Smooth muscle cell (in vitro differentiated cells): ENCODE measurements around the gene MICALL2. TPM values are rescaled to one million over a fixed set of nuclear protein-coding genes. Genes with fewer than 3 reads are reported as not detected.

ENCODE experiments used
- DNase-seq: peaks from one replicate; lab custom pipeline; 2025; ENCODE audit not compliant: unreplicated experiment; lab: John Stamatoyannopoulos, UW
- H2AFZ ChIP-seq: fragments of 200-600 bp; sonication (generic); 2 replicates; pipeline ENCODE4 v1.6.0; 2016; ENCODE audit warnings: antibody characterized with exemption, low read depth, mild to moderate bottlenecking
- H3F3A ChIP-seq: fragments of 200-600 bp; sonication (generic); 2 replicates; pipeline ENCODE4 v1.6.0; 2017; ENCODE audit warnings: antibody characterized with exemption, low read depth
- H3K27ac ChIP-seq: fragments of 200-600 bp; sonication (generic); 2 replicates; pipeline ENCODE4 v1.5.1; 2016; ENCODE audit warnings: low read depth, mild to moderate bottlenecking
- H3K27me3 ChIP-seq: fragments of 200-600 bp; sonication (generic); 2 replicates; pipeline ENCODE4 v1.6.1; 2016; ENCODE audit warnings: low read depth, mild to moderate bottlenecking
- H3K36me3 ChIP-seq: fragments of 200-600 bp; sonication (generic); 2 replicates; pipeline ENCODE4 v1.5.1; 2016; ENCODE audit warnings: low read depth
- H3K4me1 ChIP-seq: fragments of 200-600 bp; sonication (generic); 2 replicates; pipeline ENCODE4 v1.5.1; 2016; ENCODE audit warnings: low read depth
- H3K4me2 ChIP-seq: fragments of 200-600 bp; sonication (generic); 2 replicates; pipeline ENCODE4 v1.6.0; 2016; ENCODE audit warnings: mild to moderate bottlenecking
- H3K4me3 ChIP-seq: fragments of 200-600 bp; sonication (generic); 2 replicates; pipeline ENCODE4 v1.5.1; 2016; ENCODE audit warnings: mild to moderate bottlenecking
- H3K79me2 ChIP-seq: fragments of 200-600 bp; sonication (generic); 2 replicates; pipeline ENCODE4 v1.6.0; 2016; ENCODE audit warnings: low read depth, mild to moderate bottlenecking
- H3K9ac ChIP-seq: fragments of 200-600 bp; sonication (generic); 2 replicates; pipeline ENCODE4 v1.6.0; 2016; ENCODE audit warnings: low read depth
- H3K9me3 ChIP-seq: fragments of 200-600 bp; sonication (generic); replicated peaks from 2 replicates; pipeline ENCODE4 v1.5.1; 2016; ENCODE audit warnings: low read depth
- H4K20me1 ChIP-seq: fragments of 200-600 bp; sonication (generic); 2 replicates; pipeline ENCODE4 v1.6.0; 2016; ENCODE audit warnings: low read depth
- WGBS: methylation state at CpG from one replicate; pipeline ENCODE4 v1.1.7; 2016; ENCODE audit warnings: low lambda C conversion rate; 5-methylcytosine and 5-hydroxymethylcytosine counted together
- polyA plus RNA-seq: library from polyadenylated mRNA; unstranded; fragments of >200 nt; fragmentation: Nextera tagmentation; extraction: Ambion mirVana; gene quantifications from 2 replicates; pipeline ENCODE4 v1.2.1, GENCODE V29; 2016
- total RNA-seq: library from RNA; depleted of rRNA; stranded (reverse); fragments of >200 nt; gene quantifications from 2 replicates; pipeline ENCODE4 v1.2.3, GENCODE V29; 2014
- TF ChIP-seq, protein P1 (sequence below): fragments of 200-600 bp; sonication (generic); IDR thresholded peaks from 2 replicates; pipeline ENCODE4 v1.5.1; 2017; ENCODE audit warnings: borderline replicate concordance, mild to moderate bottlenecking, antibody characterized with exemption; ENCODE audit not compliant: insufficient read depth, poor library complexity, severe bottlenecking

MICALL2 gene
- total and polyA plus RNA-seq, 2 experiments from 2014 or later = 4.2 to 18.9 TPM

- no peak for DNase-seq
These were observed 16.1 kb upstream of the MICALL2 start for GRCh38 chr7:1475393-1475792.

GRCh38 chr7:1474736-1475135, 15.5 kb upstream of the MICALL2 start:
- H3K4me2 ChIP-seq = no peak overlapping the region
- H3K79me2 ChIP-seq = no peaks in the 10 kb centered on the region
- no peaks in the 10 kb centered on the region for H3K9me3 ChIP-seq
- no peak overlapping the region for H2AFZ ChIP-seq
- no peaks in the 10 kb centered on the region for H3K27me3 ChIP-seq
- 95% methylated on average over 24 of the region's 24 CpGs for WGBS
- no peak for DNase-seq
- TF ChIP-seq, protein P1, sequence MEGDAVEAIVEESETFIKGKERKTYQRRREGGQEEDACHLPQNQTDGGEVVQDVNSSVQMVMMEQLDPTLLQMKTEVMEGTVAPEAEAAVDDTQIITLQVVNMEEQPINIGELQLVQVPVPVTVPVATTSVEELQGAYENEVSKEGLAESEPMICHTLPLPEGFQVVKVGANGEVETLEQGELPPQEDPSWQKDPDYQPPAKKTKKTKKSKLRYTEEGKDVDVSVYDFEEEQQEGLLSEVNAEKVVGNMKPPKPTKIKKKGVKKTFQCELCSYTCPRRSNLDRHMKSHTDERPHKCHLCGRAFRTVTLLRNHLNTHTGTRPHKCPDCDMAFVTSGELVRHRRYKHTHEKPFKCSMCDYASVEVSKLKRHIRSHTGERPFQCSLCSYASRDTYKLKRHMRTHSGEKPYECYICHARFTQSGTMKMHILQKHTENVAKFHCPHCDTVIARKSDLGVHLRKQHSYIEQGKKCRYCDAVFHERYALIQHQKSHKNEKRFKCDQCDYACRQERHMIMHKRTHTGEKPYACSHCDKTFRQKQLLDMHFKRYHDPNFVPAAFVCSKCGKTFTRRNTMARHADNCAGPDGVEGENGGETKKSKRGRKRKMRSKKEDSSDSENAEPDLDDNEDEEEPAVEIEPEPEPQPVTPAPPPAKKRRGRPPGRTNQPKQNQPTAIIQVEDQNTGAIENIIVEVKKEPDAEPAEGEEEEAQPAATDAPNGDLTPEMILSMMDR = no peak
- H4K20me1 ChIP-seq = peaks cover 5% of the 10 kb centered on the region
- H3K4me3 ChIP-seq = no peak overlapping the region
- H3F3A ChIP-seq = no peaks in the 10 kb centered on the region
- no peak overlapping the region for H3K27ac ChIP-seq
- no peaks in the 10 kb centered on the region for H3K36me3 ChIP-seq
- no peaks in the 10 kb centered on the region for H3K4me1 ChIP-seq
- no peak overlapping the region for H3K9ac ChIP-seq

More at GRCh38 chr7:1475393-1475792, 16.1 kb upstream of the MICALL2 start:
- H4K20me1 ChIP-seq = peaks cover 5% of the 10 kb centered on the region
- no peak overlapping the region for H2AFZ ChIP-seq
- no peak overlapping the region for H3K27ac ChIP-seq
- no peaks in the 10 kb centered on the region for H3F3A ChIP-seq
- no peak overlapping the region for H3K4me2 ChIP-seq
- no peaks in the 10 kb centered on the region for H3K4me1 ChIP-seq
- no peaks in the 10 kb centered on the region for H3K27me3 ChIP-seq
- H3K4me3 ChIP-seq = no peak overlapping the region
- no peak overlapping the region for H3K9ac ChIP-seq
- 95% methylated on average over 11 of the region's 17 CpGs for WGBS
- no peaks in the 10 kb centered on the region for H3K9me3 ChIP-seq
- no peaks in the 10 kb centered on the region for H3K79me2 ChIP-seq
- TF ChIP-seq, protein P1 = no peak
- no peaks in the 10 kb centered on the region for H3K36me3 ChIP-seq

GRCh38 chr7:1473864-1474512, 14.7 kb upstream of the MICALL2 start:
- H3K27ac ChIP-seq = no peak overlapping the region
- peaks cover 5% of the 10 kb centered on the region for H4K20me1 ChIP-seq
- DNase-seq = peak; percentile 49
- H3F3A ChIP-seq = no peaks in the 10 kb centered on the region
- no peaks in the 10 kb centered on the region for H3K27me3 ChIP-seq
- TF ChIP-seq, protein P1 = peak; percentile 73
- H3K4me3 ChIP-seq = no peak overlapping the region
- H3K9me3 ChIP-seq = no peaks in the 10 kb centered on the region
- no peak overlapping the region for H3K9ac ChIP-seq
- H3K4me1 ChIP-seq = no peaks in the 10 kb centered on the region
- 41% methylated on average over 30 of the region's 37 CpGs for WGBS
- no peak overlapping the region for H3K4me2 ChIP-seq
- H3K36me3 ChIP-seq = no peaks in the 10 kb centered on the region
- H2AFZ ChIP-seq = no peak overlapping the region
- no peaks in the 10 kb centered on the region for H3K79me2 ChIP-seq

DNA sequence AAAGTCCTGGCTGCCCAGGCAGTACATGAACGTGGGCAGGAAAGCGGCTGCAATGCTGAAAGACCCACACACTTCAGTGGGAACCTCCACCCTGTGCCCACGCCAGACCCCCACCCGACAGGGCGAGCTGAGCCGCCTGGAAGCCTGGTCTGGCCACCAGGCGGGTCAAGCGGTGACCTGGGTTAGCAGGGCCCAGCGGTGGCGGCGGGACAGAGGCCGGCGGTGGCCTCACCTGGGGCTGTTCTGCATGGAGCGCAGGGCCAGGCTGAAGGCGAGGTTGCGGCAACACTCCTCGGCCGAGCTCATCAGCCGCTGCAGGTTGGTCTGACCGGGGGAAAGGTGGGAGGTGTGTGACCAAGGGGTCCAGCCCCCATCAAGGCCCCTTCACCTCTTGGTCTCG, 11.6 kb upstream of the MICALL2 start:
- H3K4me2 ChIP-seq = no peak overlapping the region
- no peaks in the 10 kb centered on the region for H3K36me3 ChIP-seq
- no peak overlapping the region for H3K4me3 ChIP-seq
- TF ChIP-seq, protein P1 = no peak
- H3F3A ChIP-seq = no peaks in the 10 kb centered on the region
- WGBS = 97% methylated on average over 21 of the region's 21 CpGs
- DNase-seq = no peak
- H3K27me3 ChIP-seq = no peaks in the 10 kb centered on the region
- H3K79me2 ChIP-seq = no peaks in the 10 kb centered on the region
- H4K20me1 ChIP-seq = peaks cover 5% of the 10 kb centered on the region
- H3K4me1 ChIP-seq = no peaks in the 10 kb centered on the region
- no peak overlapping the region for H2AFZ ChIP-seq
- no peak overlapping the region for H3K27ac ChIP-seq
- no peaks in the 10 kb centered on the region for H3K9me3 ChIP-seq
- no peak overlapping the region for H3K9ac ChIP-seq
